C4-2B (cell line): Measurements from ENCODE around the gene NLRP6.
A peak's percentile ranks its signal among the peaks of the same experiment; 100 is the strongest.
"Not testable (repeated sequence)": the region's sequence is repeated elsewhere in the genome, so short reads cannot be mapped to it uniquely, and the experiment has no call there.

ENCODE experiments used
- H3K27ac ChIP-seq: fragments of 450-650 bp; 2 replicates; pipeline ENCODE4 v1.5.1; 2017
- CTCF ChIP-seq: fragments of 450-650 bp; conservative IDR thresholded peaks from 2 replicates; pipeline ENCODE4 v1.5.1; 2017; ENCODE audit warnings: mild to moderate bottlenecking
- ZFX ChIP-seq: fragments of 450-650 bp; IDR thresholded peaks from 2 replicates; pipeline ENCODE4 v1.6.1; 2017

The NLRP6 gene

DNA sequence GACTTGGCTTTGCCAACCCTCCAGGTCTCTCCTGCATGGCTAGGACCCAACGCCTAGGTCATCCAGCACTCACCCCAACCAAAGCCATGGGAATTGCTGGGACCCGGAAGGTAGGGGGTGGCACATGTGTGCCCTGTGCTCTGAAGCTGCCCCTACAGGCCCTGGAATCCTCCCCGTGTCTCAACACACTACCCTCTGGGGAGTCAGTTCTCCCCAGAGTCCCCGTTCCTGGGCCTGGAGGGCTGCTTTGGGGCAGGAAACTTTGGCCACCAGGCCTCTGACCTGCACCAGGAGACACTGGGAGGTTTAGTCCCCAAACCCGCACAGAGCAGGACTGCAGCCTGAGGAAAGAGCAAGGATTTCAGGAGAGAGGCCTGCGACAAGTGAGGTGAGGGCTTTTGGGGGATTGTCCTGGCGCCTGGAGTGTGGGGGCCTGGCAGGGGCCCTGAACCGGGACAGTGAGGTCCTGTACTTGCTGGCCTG lies 35.1 kb downstream of the NLRP6 start:
- peak overlapping the region; percentile 44 for H3K27ac ChIP-seq

GRCh38 chr11:313787-314553 lies 35.8 kb downstream of the NLRP6 start, which contains the start of gene IFITM1:
TSS of gene IFITM1 (plus strand) at chr11:314040. CDS start at chr11:314171, 131 bp downstream.
- H3K27ac ChIP-seq: peak within 1 kb of the TSS; percentile 44
- TF ChIP-seq ZFX (no peak), CTCF (no peak)

More for the DNA sequence above, 35.1 kb downstream of the NLRP6 start:
- TF ChIP-seq CTCF: no peak
- TF ChIP-seq ZFX: no peak; the same call in 1 of the 2 replicates

DNA sequence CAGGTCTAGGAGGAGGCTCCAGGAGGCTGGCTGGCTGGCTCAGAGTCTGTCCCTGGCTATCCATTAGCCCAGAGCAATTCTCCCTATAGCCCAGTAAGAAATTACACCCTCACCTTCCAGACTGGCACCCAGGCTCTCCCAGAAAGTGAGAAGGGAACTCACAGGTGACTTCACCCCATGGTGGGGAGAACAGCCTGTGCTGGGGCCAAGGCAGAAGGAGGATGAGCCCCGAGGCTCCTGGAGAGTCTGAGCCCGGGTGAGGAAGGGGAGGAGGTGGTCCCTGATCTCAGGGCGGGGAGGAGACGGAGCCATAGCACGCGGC lies 36.3 kb downstream of the NLRP6 start:
- H3K27ac ChIP-seq: not testable (repeated sequence)

DNA sequence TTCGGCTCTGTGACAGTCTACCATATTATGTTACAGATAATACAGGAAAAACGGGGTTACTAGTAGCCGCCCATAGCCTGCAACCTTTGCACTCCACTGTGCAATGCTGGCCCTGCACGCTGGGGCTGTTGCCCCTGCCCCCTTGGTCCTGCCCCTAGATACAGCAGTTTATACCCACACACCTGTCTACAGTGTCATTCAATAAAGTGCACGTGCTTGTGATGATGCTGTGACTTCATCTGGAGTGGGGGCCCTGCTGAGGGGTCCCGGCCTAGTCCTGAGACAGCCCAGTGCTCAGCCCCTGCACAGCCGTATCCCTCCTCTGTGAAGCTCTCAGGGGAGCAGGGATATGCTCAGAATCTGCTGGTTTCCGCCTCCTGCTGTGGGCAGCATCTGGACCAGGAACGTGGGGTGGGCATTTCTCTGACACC lies 36.9 kb downstream of the NLRP6 start:
- TF ChIP-seq ZFX: no peak
- TF ChIP-seq CTCF: no peak
- no peak overlapping the region for H3K27ac ChIP-seq

DNA sequence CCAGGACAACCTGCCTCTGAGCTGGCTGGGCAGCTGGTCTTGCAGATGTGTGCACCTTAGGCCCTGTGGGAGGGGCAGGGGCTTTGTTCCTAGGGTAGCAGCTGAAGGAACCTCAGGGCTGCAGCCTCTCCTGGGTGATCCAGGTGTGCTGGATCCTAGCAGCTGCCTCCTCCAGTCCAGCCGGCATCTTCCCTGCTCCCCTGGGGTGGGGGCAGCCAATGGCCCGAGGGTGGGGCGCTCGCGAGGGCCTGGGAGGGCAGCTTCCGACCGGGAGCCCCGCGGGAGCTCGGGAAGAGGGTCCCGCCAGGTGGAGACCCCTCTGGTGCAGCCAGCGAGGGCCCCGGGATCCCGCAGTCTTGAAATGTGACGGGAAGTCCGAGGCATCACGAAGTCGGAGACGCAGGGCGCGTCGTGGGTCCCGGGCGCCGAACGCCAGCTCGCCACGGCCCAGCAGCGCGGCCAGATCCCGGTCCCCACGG lies 37.3 kb downstream of the NLRP6 start:
- H3K27ac ChIP-seq: no peak overlapping the region
- TF ChIP-seq ZFX: no peak
- no peak for TF ChIP-seq CTCF

GRCh38 chr11:316031-316701 lies 38.0 kb downstream of the NLRP6 start:
- no peak for TF ChIP-seq CTCF
- no peak for TF ChIP-seq ZFX
- H3K27ac ChIP-seq: no peak overlapping the region

DNA sequence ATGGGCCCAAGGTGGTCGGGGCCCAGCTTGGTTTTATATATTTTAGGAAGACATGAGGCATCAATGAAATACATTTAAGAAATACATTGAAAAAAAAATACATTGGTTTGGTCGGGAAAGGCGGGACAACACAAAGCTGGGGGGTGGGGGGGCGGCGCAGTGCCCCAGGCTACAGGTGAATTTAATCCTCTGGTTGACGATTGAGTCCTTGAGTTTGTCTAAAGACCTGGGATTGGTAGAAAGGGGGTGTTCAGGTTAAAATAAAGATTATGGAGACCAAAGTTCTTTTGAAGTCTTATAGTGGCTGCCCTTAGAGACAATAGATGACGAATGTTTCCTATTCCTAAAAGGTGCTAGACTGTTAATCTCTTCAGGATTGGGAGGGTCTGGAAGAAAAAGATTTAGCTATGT lies 38.7 kb downstream of the NLRP6 start:
- TF ChIP-seq CTCF (no peak), ZFX (no peak)
- H3K27ac ChIP-seq: no peak overlapping the region

DNA sequence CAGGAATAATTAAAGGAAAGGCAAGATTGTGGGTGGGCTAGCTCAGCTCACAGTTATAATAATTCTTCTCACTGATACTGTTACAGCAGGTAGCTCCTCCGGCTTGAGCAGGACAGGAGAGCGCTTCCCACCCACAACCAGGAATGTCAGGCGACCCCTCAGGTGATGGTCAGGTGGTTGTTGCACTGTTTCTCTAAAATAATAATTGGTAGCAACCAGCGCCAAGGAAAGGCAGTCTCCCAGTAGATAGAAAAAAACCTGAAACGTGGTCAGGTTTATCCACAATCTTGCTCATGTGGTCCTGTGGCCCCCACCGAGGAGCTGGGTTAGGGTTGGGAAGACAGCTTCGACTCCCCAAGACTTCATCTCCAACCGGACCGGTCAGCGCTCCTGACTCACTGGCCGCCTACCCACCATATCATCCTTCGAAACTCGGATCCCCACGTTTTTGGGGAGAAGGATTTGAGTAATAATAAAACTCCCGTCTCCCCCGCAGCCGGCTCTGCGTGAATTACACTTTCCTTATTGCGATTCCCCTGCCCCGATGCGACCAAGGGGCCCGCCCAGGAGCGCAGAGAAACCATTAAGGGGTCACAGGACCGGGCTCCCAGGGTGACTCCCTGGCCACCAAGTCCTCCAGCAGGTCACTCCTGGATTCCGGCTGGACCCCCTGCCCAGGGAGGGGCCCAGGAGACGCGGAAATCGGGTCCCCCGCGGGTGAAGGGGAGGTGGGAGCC lies 39.6 kb downstream of the NLRP6 start:
- H3K27ac ChIP-seq: not testable (repeated sequence)

DNA sequence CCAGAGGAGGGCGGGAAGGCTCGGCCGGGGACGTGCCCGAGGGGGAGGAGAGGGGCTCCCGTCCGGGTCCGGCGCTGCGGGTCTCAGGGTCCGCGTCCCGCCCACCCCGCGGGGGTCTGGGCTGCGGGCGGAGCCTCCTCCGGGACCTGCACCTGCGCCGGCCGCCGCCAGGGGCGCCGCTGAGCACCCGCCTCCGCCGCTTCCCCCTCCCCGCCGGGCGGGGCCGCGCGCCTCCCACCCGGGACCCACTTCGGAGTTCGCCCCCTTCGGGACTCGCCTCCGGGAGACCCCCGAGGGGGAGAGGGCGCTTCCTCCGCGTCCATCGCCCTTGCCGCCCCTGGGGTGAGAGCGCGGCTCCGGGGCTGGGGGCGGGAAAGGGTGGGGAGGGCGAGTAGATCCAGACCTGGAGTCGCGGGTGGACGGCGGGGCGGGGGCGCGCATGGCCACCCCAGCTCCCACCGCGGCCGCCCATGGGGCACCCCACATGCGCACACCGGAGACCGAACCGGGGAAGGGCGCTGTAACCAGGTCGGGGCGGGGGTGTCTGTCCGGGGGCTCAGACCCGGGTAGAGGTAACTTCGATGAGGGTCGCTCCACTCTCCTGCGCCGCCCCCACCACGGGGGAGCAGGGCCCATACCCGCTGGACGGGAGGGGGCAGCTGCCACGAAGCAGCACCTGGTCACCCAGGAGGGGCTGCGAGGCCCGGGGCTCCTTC lies 40.4 kb downstream of the NLRP6 start:
- H3K27ac ChIP-seq: not testable (repeated sequence)

GRCh38 chr11:319121-319887 lies 41.1 kb downstream of the NLRP6 start:
- not testable (repeated sequence) for H3K27ac ChIP-seq

DNA sequence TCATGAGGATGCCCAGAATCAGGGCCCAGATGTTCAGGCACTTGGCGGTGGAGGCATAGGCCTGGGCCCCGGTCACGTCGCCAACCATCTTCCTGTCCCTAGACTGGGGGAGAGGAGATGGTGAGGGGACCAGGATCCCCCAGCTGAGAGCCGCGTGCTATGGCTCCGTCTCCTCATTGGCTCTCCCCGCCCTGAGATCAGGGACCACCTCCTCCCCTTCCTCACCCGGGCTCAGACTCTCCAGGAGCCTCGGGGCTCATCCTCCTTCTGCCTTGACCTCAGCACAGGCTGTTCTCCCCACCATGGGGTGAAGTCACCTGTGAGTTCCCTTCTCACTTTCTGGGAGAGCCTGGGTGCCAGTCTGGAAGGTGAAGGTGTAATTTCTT lies 41.7 kb downstream of the NLRP6 start:
- peak overlapping the region; percentile 86; the same call in 1 of the 2 replicates for H3K27ac ChIP-seq
